SK-N-SH treated with all-trans-retinoic acid at 6 μM for 48 hours (cell line): ENCODE data around the gene RASEF.
"Not testable (repeated sequence)": the region's sequence is repeated elsewhere in the genome, so short reads cannot be mapped to it uniquely, and the experiment has no call there.

Experiments used
- ATAC-seq: fragments of 200-7000 bp; cut with Tn5 transposase; 3 replicates; pipeline ENCODE4 v1.9.1; 2020; ENCODE audit warnings: mild to moderate bottlenecking, moderate library complexity
- BACH2 ChIP-seq: fragments of 250-450 bp; sonication (Bioruptor Pico); IDR thresholded peaks from 2 replicates; pipeline ENCODE4 v1.9.0; 2021; ENCODE audit warnings: mild to moderate bottlenecking, borderline replicate concordance
- CSDC2 ChIP-seq: fragments of 250-450 bp; sonication (Bioruptor Pico); IDR thresholded peaks from 2 replicates; pipeline ENCODE4 v1.5.0; 2020; ENCODE audit warnings: mild to moderate bottlenecking, moderate library complexity
- GLIS3 ChIP-seq: fragments of 250-450 bp; sonication (Bioruptor Pico); IDR thresholded peaks from 2 replicates; pipeline ENCODE4 v1.5.0; 2020; ENCODE audit warnings: mild to moderate bottlenecking, moderate library complexity
- OSR1 ChIP-seq: fragments of 250-450 bp; sonication (Bioruptor Pico); IDR thresholded peaks from 2 replicates; pipeline ENCODE4 v1.8.0; 2022; ENCODE audit warnings: moderate library complexity, mild to moderate bottlenecking, inconsistent platforms
- PPARA ChIP-seq: fragments of 250-450 bp; sonication (Bioruptor Pico); IDR thresholded peaks from 2 replicates; pipeline ENCODE4 v1.5.0; 2020; ENCODE audit warnings: mild to moderate bottlenecking, borderline replicate concordance
- RARB ChIP-seq: fragments of 250-450 bp; sonication (Bioruptor Pico); IDR thresholded peaks from 2 replicates; pipeline ENCODE4 v1.8.0; 2021; ENCODE audit warnings: mild to moderate bottlenecking, moderate library complexity
- SNAI2 ChIP-seq: fragments of 250-450 bp; sonication (Bioruptor Pico); IDR thresholded peaks from 2 replicates; pipeline ENCODE4 v1.5.0; 2020; ENCODE audit warnings: mild to moderate bottlenecking, moderate library complexity
- ZC3H10 ChIP-seq: fragments of 250-450 bp; sonication (Bioruptor Pico); IDR thresholded peaks from 2 replicates; pipeline ENCODE4 v1.5.1; 2021; ENCODE audit warnings: mild to moderate bottlenecking, moderate library complexity
- ZNF70 ChIP-seq: fragments of 450-650 bp; formaldehyde crosslinking; IDR thresholded peaks from 2 replicates; pipeline ENCODE4 v1.5.0; 2020; ENCODE audit warnings: mild to moderate bottlenecking, moderate library complexity
- ZNF8 ChIP-seq: fragments of 450-650 bp; formaldehyde crosslinking; IDR thresholded peaks from 2 replicates; pipeline ENCODE4 v1.5.0; 2020; ENCODE audit warnings: mild to moderate bottlenecking, moderate library complexity
- TF ChIP-seq, protein P1 (sequence below): fragments of 250-450 bp; sonication (Bioruptor Pico); IDR thresholded peaks from 2 replicates; pipeline ENCODE4 v1.5.1; 2021; ENCODE audit warnings: mild to moderate bottlenecking, moderate library complexity
- TF ChIP-seq, protein P2 (sequence below): fragments of 250-450 bp; sonication (Bioruptor Pico); IDR thresholded peaks from 2 replicates; pipeline ENCODE4 v1.8.0; 2021; ENCODE audit warnings: low read depth, mild to moderate bottlenecking, moderate library complexity, borderline replicate concordance
- TF ChIP-seq, protein P3 (sequence below): fragments of 250-450 bp; sonication (Bioruptor Pico); IDR thresholded peaks from 2 replicates; pipeline ENCODE4 v1.5.0; 2020; ENCODE audit warnings: mild to moderate bottlenecking, moderate library complexity
- TF ChIP-seq, protein P4 (sequence below): fragments of 250-450 bp; sonication (Bioruptor Pico); IDR thresholded peaks from 2 replicates; pipeline ENCODE4 v1.8.0; 2020; ENCODE audit warnings: mild to moderate bottlenecking, moderate library complexity, borderline replicate concordance
- TF ChIP-seq, protein P5 (sequence below): fragments of 250-450 bp; sonication (Bioruptor Pico); IDR thresholded peaks from 2 replicates; pipeline ENCODE4 v1.5.1; 2020; ENCODE audit warnings: low read depth, mild to moderate bottlenecking, moderate library complexity

RASEF gene

DNA sequence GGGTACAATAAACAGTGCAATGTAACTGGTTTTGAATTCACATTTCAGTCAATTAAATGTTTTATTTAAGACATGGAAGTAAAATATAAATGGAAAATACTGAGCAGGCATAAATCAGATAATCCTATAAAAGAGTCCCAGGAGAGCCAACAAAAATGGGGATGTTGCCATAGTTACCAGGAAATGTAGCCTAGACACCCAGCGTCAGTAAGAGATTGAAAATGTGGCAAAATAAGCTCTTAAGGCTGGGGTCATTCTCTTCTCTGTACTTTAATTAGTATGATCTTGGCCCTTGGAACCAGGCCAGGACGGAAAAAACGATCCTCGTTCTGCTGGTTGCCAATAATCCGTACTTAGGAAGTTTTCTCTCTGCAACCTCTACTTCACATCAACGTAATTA, 18.9 kb upstream of the RASEF start:
- ATAC-seq = no peak

DNA sequence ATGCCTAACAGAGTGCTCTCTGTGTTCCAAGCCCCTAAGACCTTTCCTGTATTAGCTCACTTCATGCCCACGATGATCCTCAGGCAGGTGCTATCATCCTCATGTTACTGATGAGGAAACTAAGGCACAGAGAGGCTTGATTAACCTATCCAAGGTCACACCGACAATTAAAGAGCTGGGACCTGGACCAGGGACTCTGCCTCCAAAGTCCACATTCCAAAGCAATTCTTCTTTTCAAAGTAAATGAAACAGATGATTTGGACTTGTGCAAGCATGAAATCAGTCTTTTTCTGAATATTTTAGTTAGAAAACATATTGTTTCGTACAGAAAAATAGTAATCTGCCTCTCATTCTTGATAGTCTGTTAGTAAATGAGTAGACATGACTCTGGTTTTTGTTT, 18.1 kb upstream of the RASEF start:
- no peak for ATAC-seq
- TF ChIP-seq SNAI2 (CRISPR knock-in tag) = no peak
- no peak for TF ChIP-seq CSDC2 (CRISPR knock-in tag)
- no peak for TF ChIP-seq ZNF70
- TF ChIP-seq ZC3H10 (CRISPR knock-in tag) = no peak

More for the DNA sequence above, 18.9 kb upstream of the RASEF start:
- TF ChIP-seq GLIS3 (CRISPR knock-in tag) = no peak
- TF ChIP-seq, protein P1, sequence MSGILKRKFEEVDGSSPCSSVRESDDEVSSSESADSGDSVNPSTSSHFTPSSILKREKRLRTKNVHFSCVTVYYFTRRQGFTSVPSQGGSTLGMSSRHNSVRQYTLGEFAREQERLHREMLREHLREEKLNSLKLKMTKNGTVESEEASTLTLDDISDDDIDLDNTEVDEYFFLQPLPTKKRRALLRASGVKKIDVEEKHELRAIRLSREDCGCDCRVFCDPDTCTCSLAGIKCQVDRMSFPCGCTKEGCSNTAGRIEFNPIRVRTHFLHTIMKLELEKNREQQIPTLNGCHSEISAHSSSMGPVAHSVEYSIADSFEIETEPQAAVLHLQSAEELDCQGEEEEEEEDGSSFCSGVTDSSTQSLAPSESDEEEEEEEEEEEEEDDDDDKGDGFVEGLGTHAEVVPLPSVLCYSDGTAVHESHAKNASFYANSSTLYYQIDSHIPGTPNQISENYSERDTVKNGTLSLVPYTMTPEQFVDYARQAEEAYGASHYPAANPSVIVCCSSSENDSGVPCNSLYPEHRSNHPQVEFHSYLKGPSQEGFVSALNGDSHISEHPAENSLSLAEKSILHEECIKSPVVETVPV (CRISPR knock-in tag) = no peak
- TF ChIP-seq CSDC2 (CRISPR knock-in tag) = no peak
- TF ChIP-seq, protein P2, sequence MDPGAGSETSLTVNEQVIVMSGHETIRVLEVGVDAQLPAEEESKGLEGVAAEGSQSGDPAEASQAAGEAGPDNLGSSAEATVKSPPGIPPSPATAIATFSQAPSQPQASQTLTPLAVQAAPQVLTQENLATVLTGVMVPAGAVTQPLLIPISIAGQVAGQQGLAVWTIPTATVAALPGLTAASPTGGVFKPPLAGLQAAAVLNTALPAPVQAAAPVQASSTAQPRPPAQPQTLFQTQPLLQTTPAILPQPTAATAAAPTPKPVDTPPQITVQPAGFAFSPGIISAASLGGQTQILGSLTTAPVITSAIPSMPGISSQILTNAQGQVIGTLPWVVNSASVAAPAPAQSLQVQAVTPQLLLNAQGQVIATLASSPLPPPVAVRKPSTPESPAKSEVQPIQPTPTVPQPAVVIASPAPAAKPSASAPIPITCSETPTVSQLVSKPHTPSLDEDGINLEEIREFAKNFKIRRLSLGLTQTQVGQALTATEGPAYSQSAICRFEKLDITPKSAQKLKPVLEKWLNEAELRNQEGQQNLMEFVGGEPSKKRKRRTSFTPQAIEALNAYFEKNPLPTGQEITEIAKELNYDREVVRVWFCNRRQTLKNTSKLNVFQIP (CRISPR knock-in tag) = no peak
- no peak for TF ChIP-seq ZNF70
- TF ChIP-seq BACH2 = no peak
- no peak for TF ChIP-seq ZNF8 (CRISPR knock-in tag)
- TF ChIP-seq RARB = no peak

DNA sequence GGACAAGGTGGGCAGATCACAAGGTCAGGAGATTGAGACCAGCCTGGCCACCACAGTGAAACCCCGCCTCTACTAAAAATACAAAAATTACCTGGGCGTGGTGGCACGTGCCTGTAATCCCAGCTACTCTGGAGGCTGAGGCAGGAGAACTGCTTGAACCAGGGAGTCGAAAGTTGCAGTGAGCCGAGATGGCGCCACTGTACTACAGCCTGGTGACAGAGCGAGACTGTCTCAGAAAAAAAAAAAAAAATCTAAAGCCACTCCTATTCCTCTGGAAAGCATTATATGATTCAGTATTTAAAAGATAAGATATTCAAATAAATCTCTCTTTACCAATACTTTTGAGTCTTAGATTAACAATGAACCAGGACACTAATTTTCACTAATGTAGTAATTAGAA, 13.0 kb upstream of the RASEF start:
- ATAC-seq = not testable (repeated sequence)

DNA sequence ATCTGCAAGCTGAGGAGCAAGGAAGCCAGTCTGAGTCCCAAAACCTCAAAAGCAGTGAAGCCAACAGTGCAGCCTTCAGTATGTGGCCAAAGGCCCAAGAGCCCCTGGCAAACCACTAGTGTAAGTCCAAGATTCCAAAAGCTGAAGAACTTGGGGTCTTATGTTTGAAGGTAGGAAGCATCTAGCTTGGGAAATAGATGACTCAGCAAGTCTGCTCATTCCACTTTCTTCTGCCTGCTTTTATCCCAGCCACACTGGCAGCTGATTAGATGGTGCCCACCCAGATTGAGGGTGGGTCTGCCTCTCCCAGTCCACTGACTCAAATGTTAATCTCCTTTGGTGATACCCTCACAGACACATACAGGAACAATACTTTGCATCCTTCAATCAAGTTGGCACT, 9.6 kb upstream of the RASEF start:
- not testable (repeated sequence) for ATAC-seq

DNA sequence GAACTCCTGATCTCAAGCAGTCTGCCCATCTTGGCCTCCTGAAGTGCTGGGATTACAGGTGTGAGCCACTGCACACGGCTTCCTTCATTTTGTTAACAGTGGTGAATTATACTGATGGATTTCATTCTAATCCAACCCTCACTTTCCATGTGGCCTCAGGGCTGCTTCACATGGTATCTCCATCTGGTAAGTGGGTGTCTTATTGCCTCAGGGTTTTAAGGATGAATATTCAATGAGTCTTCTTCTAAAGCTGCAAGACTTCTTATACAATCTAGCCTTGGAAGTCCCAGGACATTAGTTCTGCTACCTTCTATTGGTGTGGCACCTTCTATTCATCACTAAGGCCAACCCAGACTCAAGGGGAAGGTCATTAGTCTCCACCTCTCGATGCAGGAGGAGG, 8.7 kb upstream of the RASEF start:
- TF ChIP-seq PPARA (CRISPR knock-in tag) (no peak), OSR1 (CRISPR knock-in tag) (no peak), SNAI2 (CRISPR knock-in tag) (no peak), ZNF70 (no peak), BACH2 (no peak), ZNF8 (CRISPR knock-in tag) (no peak), ZC3H10 (CRISPR knock-in tag) (no peak), RARB (no peak)
- TF ChIP-seq, protein P3, sequence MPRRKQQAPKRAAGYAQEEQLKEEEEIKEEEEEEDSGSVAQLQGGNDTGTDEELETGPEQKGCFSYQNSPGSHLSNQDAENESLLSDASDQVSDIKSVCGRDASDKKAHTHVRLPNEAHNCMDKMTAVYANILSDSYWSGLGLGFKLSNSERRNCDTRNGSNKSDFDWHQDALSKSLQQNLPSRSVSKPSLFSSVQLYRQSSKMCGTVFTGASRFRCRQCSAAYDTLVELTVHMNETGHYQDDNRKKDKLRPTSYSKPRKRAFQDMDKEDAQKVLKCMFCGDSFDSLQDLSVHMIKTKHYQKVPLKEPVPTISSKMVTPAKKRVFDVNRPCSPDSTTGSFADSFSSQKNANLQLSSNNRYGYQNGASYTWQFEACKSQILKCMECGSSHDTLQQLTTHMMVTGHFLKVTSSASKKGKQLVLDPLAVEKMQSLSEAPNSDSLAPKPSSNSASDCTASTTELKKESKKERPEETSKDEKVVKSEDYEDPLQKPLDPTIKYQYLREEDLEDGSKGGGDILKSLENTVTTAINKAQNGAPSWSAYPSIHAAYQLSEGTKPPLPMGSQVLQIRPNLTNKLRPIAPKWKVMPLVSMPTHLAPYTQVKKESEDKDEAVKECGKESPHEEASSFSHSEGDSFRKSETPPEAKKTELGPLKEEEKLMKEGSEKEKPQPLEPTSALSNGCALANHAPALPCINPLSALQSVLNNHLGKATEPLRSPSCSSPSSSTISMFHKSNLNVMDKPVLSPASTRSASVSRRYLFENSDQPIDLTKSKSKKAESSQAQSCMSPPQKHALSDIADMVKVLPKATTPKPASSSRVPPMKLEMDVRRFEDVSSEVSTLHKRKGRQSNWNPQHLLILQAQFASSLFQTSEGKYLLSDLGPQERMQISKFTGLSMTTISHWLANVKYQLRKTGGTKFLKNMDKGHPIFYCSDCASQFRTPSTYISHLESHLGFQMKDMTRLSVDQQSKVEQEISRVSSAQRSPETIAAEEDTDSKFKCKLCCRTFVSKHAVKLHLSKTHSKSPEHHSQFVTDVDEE (CRISPR knock-in tag) = no peak
- TF ChIP-seq, protein P4, sequence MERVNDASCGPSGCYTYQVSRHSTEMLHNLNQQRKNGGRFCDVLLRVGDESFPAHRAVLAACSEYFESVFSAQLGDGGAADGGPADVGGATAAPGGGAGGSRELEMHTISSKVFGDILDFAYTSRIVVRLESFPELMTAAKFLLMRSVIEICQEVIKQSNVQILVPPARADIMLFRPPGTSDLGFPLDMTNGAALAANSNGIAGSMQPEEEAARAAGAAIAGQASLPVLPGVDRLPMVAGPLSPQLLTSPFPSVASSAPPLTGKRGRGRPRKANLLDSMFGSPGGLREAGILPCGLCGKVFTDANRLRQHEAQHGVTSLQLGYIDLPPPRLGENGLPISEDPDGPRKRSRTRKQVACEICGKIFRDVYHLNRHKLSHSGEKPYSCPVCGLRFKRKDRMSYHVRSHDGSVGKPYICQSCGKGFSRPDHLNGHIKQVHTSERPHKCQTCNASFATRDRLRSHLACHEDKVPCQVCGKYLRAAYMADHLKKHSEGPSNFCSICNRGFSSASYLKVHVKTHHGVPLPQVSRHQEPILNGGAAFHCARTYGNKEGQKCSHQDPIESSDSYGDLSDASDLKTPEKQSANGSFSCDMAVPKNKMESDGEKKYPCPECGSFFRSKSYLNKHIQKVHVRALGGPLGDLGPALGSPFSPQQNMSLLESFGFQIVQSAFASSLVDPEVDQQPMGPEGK (CRISPR knock-in tag) = no peak
- TF ChIP-seq, protein P5, sequence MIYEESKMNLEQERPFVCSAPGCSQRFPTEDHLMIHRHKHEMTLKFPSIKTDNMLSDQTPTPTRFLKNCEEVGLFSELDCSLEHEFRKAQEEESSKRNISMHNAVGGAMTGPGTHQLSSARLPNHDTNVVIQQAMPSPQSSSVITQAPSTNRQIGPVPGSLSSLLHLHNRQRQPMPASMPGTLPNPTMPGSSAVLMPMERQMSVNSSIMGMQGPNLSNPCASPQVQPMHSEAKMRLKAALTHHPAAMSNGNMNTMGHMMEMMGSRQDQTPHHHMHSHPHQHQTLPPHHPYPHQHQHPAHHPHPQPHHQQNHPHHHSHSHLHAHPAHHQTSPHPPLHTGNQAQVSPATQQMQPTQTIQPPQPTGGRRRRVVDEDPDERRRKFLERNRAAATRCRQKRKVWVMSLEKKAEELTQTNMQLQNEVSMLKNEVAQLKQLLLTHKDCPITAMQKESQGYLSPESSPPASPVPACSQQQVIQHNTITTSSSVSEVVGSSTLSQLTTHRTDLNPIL (CRISPR knock-in tag) = no peak
- TF ChIP-seq, protein P2 (CRISPR knock-in tag) = no peak
- TF ChIP-seq, all 23 proteins: peak for 0
- ATAC-seq = no peak
